Measurements from ENCODE around the gene FH.

The FH gene

GRCh38 chr1:241519308-241520079, at the start of gene FH:
TSS of gene FH (minus strand) at chr1:241519755. CDS start at chr1:241519722, 33 bp downstream.
- peak; percentile 74 to 89 for DNase-seq

GRCh38 chr1:241560849-241561187, 41.3 kb upstream of the FH start:
- no peak for DNase-seq

GRCh38 chr1:241560146-241560848, 40.7 kb upstream of the FH start:
- DNase-seq = no peak

GRCh38 chr1:241557551-241558193, 38.1 kb upstream of the FH start:
- no peak for DNase-seq

GRCh38 chr1:241557031-241557430, 37.5 kb upstream of the FH start:
- no peak for DNase-seq

- no peak for DNase-seq
Observed at GRCh38 chr1:241555526-241555925, 36.0 kb upstream of the FH start.

GRCh38 chr1:241553886-241554592, 34.5 kb upstream of the FH start:
- DNase-seq = no peak

- no peak for DNase-seq
Observed at GRCh38 chr1:241551759-241552638, 32.4 kb upstream of the FH start.

GRCh38 chr1:241550318-241550717, 30.8 kb upstream of the FH start:
- no peak for DNase-seq

- DNase-seq = no peak
Observed at GRCh38 chr1:241548008-241548407, 28.5 kb upstream of the FH start.

- no peak for DNase-seq
Observed at GRCh38 chr1:241542199-241542907, 22.8 kb upstream of the FH start.

- DNase-seq = no peak
Observed at GRCh38 chr1:241536969-241537368, 17.4 kb upstream of the FH start.

- no peak for DNase-seq
Observed at GRCh38 chr1:241536304-241536703, 16.7 kb upstream of the FH start.

GRCh38 chr1:241533326-241534115, 14.0 kb upstream of the FH start:
- no peak for DNase-seq

GRCh38 chr1:241532864-241533263, 13.3 kb upstream of the FH start:
- no peak for DNase-seq

- no peak for DNase-seq
Observed at GRCh38 chr1:241532162-241532531, 12.6 kb upstream of the FH start, which contains the start of gene KMO. TSS of gene KMO (plus strand) at chr1:241532378. CDS start at chr1:241532445, 67 bp downstream.

- peak; percentile 4 to 5 for DNase-seq
Observed at GRCh38 chr1:241531195-241532161, 11.9 kb upstream of the FH start.

GRCh38 chr1:241527146-241527545, 7.6 kb upstream of the FH start:
- DNase-seq = no peak

GRCh38 chr1:241525026-241525425, 5.5 kb upstream of the FH start:
- no peak for DNase-seq

GRCh38 chr1:241521718-241522117, 2.2 kb upstream of the FH start:
- DNase-seq = no peak

Data from NCI-H187 (cell line).